Measurements from ENCODE around the gene TRAFD1.

TRAFD1 gene

DNA sequence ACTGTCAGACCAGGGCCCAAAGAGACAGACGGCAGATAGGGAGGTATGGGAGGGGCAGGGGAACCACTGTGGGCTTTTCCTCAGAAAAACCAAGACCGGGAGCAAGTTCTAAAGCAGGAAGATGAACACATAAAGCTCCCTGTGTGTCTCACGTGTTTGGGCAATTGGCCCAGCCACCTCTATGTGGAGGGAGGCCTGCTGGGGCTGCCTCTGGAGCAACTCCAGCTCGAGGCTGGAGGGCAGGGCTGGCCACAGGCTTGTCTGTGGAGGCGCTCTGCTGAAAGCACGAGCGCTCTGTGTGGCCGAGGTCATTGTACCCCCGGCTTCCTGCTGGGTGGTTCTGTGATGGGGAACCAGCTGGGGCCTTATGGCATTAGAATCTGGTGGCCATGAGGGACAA lies 36.4 kb downstream of the TRAFD1 start:
- no peak for DNase-seq

DNA sequence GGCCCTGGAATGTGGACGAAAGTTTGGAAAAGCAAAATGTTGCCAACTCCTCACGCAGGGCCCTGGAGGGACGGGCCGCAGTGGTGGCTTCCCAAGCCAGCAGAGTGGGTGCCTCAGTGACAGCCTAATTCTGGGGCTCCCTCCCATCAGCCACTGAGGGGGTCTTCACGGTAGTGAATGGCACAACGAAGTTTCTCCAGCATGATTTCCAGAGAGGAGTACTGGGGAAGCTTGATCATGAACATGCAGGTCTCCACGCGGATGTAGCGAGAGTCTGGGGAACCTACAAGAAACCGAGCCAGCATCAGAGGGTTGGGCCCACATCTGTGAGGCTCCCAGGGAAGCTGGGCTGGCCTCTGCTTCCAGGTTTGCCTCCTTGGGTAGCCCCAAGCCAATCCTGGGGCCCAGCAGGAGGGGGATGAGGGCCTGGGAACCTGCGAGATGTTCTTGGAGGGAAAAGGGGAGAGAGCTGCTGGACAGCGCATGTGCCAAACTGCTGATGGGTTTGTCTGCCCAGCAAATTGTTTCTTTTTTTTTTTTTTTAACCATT lies 37.0 kb downstream of the TRAFD1 start:
- no peak for DNase-seq

DNA sequence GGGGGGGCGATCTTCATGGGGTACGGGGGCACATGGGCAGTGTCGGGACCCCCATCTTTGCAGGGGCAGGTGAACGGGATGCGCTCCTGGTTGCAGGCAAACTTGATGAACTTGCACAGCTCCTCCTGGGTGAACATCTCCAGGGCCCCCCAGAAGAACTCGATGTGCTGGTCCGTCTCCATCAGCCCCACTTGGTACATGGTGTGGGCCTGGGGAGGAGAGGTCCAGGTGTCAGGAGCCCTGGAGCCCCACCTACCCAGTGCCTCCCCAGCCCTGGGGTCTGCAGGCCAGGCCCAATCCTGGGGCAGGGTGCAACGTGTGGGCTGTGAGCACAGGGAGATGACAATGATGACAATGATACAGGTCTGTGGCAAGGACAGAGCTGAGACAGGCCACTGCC lies 37.7 kb downstream of the TRAFD1 start:
- no peak for DNase-seq

DNA sequence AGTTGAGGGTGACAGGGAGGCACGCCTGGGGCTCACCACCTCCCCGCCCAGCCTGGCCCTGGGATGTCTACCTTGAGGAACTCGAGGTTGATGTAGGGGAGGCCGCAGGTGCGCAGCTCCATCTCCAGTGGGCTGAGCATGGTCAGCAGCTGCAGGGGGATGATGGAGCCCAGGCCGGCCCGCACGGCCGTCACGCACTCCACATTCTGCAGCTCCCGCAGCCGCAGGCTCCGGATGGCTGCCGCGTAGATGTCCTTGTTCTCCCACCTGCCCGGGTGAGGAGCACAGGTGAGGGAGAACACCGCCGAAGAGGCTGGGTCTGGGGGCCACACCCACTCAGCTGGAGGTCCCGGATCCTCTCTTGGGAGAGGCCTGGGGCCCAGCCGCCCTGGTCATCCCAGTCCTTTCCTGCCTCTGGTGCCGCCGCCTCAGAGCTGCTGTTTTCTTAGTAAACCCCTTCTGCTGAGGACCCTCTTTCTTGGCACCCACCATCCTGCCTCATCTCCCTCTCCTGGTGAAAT lies 38.2 kb downstream of the TRAFD1 start:
- no peak for DNase-seq

DNA sequence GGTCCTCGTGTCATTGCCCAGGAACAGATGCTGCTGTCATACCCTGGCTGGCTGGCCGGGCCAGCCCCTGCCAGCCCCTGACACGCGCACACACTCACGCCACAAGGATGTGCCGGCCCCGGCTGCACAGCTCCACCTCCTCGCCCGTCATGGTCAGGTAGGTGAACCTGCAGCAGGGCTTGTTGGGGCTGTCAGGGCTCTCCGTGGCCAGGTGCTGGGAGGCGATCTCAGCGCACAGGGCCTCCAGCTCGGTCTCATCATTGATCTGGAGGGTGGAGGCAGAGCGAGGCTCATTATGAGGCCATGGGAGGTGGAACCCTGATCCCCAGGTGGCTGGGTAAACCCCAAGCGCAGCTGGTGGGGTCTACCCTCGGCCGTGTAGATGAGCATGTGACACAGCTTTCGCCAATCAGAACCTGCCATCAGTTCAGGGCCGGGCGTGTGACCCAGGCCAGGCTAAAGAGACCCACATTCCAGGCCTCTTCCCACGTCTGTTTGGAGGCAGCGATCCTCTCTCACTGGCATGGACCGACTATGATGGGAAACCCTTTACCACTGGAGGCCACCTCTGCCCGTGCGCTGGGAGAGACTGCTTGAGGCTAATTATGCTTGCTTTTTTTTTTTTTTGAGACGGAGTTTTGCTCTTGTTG lies 38.8 kb downstream of the TRAFD1 start:
- DNase-seq: no peak

DNA sequence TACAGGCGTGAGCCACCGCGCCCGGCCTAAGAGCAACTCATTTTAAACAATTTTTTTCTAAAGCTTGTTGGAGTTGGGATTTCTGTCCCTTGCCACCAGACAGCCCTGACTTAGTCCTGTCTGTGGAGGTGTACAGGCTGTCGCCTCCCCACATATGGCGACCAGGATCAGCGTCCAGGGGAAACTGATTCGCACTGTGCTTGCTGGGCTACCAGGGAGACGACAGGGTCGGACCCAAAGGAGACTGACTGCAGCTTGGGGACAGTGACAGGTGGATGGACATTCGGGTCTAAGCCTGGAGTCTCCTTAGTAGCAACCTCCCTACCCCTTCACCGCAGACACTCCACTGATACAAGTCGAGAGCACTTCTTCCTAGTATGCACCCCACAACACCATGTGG lies 40.3 kb downstream of the TRAFD1 start:
- no peak for DNase-seq

DNA sequence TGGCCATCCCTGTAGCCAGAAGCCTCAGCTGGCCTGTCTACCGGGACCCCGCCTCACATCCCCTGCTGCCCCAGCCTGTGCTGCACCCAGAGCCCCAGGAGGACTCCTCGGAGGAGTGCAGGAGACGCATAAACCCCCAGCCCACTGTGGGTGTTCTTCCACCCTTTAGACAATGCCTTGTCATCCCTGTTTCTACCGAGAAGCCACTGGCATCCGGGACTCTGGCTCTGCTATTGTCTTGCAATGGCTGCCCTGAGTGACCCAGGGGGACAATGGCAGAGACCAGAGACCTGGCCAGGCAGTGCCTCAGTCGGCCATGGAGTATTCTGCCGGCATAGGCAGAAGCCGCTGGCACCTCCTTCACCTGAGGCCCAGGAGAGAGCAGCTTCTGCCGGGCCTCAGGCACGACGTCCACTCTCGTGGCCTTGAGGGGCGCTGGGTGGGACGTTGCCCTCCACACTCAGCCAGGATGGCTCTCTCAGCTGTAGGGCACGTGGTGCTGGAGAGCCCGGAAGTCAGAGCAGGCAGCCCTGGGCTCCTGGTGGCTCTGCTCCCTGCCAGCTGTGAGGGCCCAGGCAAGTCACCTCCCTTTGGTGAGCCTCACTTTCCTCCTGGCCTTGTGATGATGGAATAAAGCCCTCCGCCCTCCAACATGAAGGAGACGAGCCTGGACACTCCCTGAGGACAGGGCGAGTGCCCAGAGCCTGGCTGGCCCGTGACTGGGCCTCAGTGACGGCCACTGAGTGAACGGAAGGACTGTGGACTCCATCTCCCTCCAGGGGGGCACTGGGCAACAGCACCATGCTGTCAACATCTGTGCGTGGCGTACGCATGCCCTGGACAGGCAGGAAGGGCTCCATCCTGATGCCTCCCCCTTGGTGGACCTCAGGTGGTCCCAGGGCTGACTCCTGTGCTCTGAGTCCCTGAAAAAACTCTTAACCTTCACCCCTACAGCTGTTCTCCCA lies 41.0 kb downstream of the TRAFD1 start:
- DNase-seq: no peak

DNA sequence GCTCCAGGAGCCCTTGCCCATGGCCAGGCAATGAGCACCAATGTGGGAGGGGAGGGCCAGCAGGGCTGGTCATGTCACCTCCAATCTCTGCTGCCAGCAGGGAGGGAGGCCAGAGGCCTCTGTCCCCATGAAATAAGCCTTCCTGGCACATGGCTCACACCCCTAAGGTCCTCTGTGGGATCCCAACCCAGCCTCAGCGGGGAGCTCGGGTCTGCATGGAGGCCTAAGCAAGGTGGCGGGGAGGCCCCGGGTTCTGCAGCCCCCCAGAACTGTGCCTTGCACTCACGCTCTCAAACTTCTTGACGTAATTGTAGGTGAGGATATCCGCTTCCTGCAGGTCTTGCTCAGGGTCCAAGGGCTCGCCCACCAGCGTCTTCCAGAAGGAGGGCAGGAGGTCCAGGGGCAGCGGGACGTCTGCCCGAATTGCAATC lies 41.7 kb downstream of the TRAFD1 start:
- no peak for DNase-seq

DNA sequence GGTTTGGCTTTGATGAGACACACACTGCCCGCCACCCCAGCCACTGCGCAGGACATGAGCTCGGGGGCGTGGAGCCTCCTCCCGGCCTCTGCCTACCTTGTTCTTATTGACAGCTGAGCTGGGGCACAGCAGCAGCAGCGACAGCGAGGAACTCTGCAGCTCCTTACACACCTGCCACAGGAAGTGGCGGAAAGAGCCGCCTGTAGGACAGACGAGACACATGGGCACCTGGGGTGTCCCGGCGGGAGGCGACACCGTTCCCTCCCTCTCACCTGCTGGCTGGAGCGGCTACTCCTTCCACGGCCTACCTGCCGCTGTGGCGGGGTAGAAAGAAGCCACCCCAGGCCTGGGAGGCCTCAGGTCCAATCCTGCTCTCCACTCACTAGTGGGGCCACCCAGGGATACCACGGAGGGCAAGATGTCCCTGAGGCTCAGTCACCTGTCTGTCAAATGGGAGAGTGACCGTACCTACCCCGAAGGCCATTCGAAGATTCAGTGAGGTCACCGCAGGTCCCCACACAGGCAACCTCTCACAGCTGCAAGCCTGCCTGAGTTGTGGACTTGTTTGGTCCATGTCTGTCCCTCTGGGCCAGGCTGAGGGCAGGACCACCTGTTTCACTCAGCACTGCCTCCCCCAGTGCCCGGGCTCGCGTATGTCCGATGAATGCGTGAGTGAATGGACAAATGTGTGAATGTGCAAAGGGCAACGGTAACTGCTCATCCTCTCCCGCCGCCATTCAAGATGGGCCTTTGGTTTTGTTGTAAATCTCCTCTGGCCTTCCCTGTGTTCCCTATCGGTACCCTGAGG lies 42.6 kb downstream of the TRAFD1 start:
- DNase-seq: no peak

DNA sequence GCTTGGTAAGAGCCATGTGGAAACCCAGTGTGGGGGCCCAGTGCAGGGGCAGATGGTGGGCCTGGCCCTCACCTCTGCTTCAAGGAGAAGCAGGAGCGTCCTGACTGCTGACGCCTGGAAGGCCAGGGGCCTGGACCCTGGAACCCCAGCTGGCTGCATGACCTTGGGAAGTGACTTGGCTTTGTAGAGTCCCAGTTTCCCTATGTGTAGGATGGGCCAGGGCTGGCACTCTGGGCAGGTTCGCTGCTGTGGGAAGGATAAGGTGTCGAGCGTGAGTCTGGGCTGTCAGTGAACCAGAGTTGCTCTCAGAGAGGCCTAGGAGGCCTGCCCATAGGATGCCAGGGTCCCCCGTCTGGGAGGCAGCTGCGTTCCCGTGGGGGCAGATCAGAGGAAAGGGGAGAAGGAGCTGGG lies 43.2 kb downstream of the TRAFD1 start:
- no peak for DNase-seq

DNA sequence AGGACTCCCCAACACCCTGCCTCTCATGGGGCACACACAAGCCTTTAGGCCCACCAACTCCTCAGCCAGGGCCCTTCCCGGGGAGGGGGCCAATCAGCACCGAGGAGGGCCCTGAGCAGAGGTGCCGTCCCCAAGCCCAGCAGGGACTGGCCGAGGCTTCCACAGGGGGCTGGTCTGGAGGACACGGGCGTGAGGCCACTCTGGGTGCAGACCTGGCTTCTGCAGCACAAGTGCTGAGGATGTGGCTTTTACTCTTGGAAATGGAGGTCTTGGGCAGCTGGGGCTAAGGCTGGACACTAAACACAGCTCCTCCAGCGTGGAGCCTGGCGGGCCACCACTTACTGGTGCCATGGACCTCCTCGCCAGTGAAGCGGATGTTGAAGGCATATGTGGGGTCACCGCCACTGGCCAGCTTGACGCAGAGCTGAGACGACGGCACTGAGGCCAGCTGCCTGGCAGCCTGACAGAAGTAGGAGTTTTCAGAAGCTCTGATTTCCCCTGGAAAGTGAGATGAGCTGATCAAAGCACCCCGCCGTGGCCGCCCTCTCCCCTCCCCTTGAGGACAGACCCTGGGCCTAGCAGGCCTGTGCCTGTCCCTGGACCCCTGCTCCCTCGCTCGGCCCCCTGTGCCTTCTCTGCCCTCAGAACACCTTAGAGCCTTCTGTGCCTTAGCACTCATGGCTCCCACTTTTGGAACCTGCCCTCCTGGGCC lies 44.0 kb downstream of the TRAFD1 start:
- no peak for DNase-seq

DNA sequence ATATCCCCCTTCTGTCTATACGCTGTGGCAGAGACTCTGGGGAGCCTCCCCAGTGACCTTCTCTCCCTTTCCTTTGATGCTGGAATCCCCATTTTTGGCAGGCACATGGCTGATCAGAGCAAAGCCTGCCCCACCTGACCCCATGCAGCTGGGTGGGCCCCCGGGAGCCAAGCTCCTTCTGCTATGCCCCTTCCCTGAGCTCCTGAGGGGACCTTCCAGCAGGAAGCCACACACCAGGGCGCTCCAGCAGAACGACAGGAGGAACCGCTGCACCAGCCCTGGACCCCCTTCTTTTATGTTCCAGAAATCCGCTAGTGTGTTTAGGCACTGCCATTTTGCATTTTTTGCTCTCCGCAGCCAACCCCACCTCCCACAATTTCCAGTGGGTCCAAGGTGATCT lies 44.6 kb downstream of the TRAFD1 start:
- no peak for DNase-seq

DNA sequence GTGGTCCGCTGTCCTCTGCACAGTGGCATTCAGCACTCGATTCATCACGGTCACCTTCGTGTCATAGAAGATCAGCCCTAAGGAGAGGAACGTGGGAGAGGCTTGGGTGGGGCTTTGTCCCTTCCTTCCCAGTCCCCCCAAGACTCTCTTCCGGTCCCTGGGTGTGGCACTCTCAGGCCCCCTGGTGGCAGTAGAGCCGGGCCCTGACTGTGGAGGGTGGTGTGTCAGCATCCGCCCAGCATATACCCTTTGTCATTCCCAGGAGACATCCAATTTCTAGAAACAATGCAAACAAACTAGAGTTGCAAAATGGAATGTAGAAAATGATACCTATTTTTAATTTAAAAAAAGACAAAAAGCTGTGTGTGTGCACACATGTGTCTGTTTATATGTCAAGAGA lies 45.0 kb downstream of the TRAFD1 start:
- no peak for DNase-seq

DNA sequence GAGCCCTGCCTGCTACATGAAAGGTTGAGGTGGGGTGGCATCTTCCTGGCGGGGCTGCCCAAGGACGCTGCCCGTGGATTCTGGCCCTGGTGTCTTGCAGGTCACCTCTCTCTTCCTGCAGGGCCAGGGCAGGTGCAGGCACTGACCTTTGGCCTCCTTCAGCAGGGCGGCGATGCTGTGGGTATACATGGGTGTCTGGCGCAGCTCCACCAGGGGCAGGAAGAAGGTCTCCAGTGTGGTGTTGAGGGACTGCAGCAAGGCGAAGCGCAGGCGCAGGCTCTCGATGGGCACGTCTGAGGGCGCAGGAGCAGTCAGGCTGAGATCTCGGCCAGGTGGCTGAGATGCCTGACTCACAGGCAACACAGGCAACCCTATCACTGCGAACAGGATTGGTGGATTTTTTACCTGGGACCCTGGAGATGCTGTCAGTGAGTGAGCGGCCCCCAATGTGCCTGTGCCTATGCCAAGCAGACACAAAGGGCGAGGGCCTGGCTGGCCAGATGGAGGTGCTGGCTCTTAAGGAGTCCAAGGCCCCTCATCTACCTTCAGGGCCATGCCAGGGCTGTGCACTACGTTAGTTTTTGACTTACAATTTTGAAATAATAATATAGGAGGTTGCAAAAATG lies 45.7 kb downstream of the TRAFD1 start:
- DNase-seq: no peak

DNA sequence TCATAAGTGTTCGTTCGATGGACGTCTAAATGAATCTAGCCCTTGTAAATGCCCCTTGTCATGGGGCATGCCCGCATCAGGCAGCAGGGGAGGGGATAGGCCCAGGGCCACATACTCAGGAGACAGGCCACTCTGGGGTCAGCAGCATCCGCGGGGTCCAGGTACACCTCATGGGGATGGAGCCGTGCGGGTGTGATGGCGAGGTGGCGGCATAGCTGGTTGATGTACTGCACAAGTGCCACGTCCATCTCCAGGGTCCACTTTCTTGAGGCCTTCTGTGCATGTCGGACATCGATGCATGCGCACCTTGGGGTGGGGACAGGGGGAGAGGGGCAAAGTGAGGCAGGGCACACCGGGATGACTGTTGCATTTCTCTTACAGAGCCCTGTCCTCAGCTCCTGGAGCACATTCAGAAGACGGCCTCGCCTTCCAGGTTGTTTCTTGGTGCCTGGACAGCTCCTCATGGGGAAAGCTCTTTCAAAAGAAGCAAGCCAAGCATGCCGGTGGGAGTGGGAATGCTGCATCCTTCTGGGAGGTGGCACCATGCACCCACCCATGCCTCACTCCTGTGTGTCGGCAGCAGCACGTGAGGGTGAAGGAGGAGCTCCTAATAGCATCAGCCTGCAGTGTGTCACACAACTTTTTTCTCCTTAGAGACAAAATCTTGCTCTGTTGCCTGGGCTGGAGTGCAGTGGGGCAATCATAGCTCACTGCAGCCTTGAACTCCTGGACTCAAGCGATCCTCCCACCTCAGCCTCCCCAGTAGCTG lies 47.4 kb downstream of the TRAFD1 start:
- no peak for DNase-seq

DNA sequence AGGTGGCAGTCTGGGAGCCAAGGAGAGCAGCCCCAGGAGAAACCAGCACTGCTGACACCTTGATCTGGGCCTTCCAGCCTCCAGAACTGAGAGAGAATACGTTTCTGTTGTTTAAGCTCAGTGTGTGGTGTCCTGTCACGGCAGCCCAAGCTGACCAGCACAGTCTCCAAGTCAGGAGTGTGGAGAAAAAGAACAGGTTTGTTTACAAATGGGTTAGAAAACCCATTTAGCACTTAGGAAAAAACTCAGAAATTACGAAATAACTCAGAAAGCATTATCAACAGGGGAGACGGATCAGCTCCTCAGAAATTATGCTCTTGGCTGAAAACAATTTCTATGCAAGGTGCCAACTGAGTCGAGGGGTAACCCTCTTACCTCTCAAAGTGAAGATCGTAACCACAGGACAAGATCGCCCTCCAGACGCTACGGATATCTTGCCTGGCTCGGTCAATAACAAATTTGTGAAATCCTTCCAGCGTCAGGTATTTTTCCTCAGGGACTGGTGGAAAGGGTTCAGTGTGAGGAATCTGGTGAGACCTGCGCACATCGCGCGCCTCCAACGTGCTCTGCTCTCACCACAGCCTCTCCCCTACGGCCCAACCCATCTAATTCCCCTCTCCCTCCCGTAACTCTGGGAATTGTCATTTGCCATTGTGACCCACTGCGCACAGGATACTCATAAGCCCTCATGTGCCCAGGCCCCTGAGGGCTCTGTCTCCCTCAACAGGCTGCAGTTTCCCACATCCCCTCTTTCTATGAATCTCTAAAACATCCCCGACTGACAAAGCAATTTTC lies 50.2 kb downstream of the TRAFD1 start:
- no peak for DNase-seq

DNA sequence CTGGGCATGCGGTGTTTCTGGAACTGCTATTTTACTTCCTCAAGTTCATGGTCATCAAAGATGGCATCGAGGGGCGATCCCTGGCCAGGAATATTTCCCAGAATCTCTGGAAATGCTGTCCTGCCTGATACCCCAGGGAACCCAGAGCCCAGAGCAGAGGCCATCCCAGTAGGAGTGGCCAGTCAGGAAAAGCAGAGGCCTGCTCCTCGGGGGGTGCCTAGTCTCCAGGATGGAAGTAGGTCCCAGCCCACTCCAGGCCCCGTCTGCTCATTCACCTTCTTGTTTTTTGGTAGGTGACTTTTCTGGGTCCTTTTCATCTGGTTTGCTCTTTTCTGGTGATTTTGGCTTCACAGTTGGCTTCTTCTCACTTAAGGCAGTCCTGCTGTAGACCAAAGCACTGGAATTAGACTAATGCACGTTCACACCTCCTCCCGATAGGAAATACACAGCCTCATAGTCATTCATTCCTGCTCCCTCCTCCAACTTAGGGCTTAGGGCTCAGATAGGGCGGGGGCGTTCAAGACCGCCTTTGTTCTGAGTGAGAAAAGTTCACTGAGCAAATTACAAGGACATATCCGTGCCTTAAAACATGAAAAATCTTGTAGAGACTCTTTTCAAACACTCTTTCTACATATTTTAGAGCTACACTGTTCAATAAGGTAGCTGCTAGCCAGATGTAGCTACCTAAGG lies 51.1 kb downstream of the TRAFD1 start:
- no peak for DNase-seq

DNA sequence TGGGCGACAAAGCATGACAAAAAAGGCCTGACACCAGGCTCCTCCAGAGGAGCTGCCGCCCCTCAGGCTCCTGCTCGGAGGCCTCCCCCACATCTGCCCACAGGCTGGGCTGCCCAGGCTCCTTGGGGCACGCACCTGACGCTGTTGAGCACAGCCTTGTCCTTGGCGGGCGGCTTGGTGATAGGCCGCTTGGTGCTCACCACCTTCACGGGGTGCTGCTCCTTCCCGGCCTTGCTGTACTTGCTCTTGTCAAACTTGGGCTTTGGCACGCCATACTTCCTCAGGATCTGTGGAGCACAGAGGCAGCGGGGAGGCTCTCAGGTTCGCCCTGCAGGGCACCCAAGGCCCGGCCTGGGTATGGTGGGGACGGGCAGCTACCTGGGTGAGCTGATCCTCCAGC lies 53.4 kb downstream of the TRAFD1 start:
- DNase-seq: no peak

DNA sequence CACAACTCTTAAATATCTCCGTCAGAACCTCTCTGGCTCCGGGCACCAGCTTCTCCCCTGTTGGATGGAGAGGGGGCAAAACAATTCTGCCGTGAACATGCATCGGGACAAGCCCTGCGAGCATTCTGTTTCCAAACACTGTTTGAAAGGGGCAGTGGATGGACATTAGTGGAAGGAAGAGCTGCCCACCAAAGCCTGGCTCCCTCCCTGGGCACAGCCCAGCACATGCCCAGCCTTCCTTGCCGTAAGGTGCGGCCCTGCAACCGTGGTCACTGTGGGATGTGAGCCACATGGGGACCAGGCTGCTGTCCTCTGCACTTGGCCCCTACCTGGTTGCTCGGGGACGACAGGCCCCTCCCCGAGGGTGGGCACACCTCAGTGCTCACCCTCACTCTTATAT lies 54.0 kb downstream of the TRAFD1 start:
- no peak for DNase-seq
